Prostate gland (tissue), 2 donors: ENCODE results near the gene TAF4.

Experiments
- CTCF ChIP-seq, 4 experiments: fragments of 200-600 bp in 2 of 4; fragments of 450-650 bp in 2 of 4; sonication (generic) in 2 of 4; IDR thresholded peaks; 1 replicate in 3 of 4; 2 replicates in 1 of 4; pipeline ENCODE4 v1.5.1; 2016 to 2019; ENCODE audit warnings: antibody characterized with exemption in 4 of 4, mild to moderate bottlenecking in 2 of 4, moderate library complexity in 2 of 4
- POLR2A ChIP-seq: fragments of 450-650 bp; IDR thresholded peaks from one replicate; pipeline ENCODE4 v1.6.1; 2016; ENCODE audit warnings: antibody characterized with exemption, mild to moderate bottlenecking
- POLR2AphosphoS5 ChIP-seq: sonication (generic); formaldehyde crosslinking; IDR thresholded peaks from one replicate; pipeline ENCODE4 v1.6.1; 2017; ENCODE audit warnings: antibody characterized with exemption

GRCh38 chr20:61956396-61957342 is 109.0 kb downstream of the TAF4 start:
- TF ChIP-seq CTCF (IDR thresholded peaks at IDR 0.05) (no peak), POLR2A (no peak), POLR2AphosphoS5 (no peak)
